ENCODE measurements around the gene COL4A2.

DNA sequence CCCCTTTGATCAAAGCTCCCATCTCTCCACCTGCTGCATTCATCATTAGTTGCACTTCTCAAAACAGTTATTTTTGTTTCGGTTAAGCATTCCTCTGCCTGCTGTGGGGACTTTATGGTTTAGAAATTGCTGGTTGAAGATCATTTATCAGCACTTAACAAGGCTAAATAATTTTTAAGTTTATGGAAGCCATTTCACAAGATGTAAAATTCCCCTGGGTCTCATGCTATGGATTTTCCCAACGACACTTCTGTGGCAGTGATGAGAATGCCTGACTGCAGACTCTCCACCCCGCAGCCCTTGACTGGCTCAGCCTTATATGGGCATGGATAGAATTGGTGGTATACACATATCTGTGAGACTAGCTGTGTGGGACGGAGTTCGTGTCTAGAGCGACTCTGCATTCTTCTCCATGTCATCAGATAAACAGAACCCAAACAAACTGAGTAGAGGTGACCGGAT lies 52.8 kb downstream of the COL4A2 start:
- TF ChIP-seq GATA3 (IDR thresholded peaks at IDR 0.05; ENCODE audit: low read depth, low read length) (no peak), GATA2 (IDR thresholded peaks at IDR 0.05; ENCODE audit: low read depth, low read length) (no peak)

Data from SH-SY5Y (cell line).